MV-4-11 (cell line): ENCODE data around the gene ANKRD10.

Source experiments
- DNase-seq: peaks from one replicate; lab custom pipeline; 2025; lab: John Stamatoyannopoulos, UW

The ANKRD10 gene

DNA sequence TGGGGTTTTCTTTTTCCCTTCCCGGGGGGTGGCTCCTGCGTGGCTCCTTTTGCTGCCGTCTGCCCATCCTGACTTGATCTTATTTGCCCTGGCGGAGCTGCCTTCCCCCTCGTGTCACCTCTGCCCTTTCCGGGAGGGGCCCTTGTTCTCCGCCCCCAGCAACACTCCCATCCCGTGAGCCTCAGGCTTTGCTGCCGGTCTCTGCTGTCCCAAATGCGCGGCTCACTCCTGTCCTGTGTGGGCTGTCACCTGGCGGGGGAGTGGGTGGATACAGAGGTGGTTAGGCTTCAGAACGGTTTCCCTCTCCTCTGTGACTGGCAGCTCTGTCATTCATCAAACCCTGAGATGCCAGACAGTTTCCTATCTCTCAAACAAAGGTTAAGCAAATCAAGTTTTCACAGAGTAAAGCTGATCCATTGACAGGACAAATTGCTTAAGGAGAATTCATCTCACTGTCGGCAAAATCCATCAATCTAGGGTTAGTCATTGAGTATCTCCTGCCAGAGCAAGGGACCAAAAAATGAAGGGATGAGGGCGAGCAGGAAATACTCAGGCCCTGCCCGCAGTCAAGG, 84.0 kb downstream of the ANKRD10 start:
- no peak for DNase-seq

DNA sequence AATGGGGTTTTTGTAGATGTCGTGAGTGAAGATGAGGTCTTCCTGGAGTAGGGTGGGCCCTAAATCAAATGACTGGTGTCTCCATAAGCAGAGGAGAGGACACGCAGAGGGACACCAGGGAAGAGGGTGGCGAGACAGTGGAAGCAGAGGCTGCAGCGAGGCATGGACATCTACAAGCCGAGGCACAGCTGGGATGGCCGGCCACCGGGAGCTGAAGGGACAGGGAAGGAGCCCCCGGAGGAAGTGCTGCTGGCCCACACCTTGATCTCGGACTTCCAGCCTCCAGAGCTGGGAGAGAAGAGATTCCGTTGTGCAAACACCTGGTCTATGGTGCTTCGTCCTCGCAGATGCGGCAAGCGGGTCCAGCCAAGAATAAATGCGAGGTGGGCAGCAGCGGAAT, 84.5 kb downstream of the ANKRD10 start:
- no peak for DNase-seq

GRCh38 chr13:110829486-110829885, 85.4 kb downstream of the ANKRD10 start:
- DNase-seq, result no peak

DNA sequence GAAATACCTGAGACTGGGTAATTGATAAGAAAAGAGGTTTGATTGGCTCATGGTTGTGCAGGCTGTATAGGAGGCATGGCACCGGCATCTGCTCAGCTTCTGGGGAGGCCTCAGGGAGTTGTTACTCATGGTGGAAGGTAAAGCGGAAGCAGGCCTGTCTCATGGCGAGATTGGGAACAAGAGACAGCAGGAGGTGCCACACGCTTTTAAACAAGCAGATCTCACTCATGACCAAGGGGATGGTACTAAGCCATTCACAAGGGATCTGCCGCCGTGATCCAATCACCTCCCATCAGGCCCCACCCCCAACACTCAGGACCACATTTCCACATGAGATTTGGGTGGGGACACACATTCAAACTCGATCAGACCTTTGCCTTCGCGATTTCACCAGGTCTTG, 86.2 kb downstream of the ANKRD10 start:
- DNase-seq, result no peak
